HCT116 (cell line): ENCODE results near the gene SORT1. TPM values are rescaled to one million over a fixed set of nuclear protein-coding genes. Genes with fewer than 3 reads are reported as not detected.

Source experiments
- ATAC-seq: fragments of 200-7000 bp; cut with Tn5 transposase; 2 replicates; pipeline ENCODE4 v1.9.1; 2020; ENCODE audit warnings: mild to moderate bottlenecking, moderate library complexity
- BruUV-seq: library from RNA; stranded (reverse); fragments of 400-500 nt; replicated peaks from 2 replicates; lab custom pipeline; 2021; lab: Mats Ljungman, UMichigan
- CTCF ChIA-PET: fragments of 300-600 bp; sonication (Branson Sonifier 250); formaldehyde crosslinking; loops from one replicate; lab custom pipeline; 2021; ENCODE audit warnings: antibody characterized with exemption; lab: Charles Lee
- POLR2A ChIA-PET: fragments of 300-600, 350-600 bp; sonication (Branson Sonifier 250); formaldehyde crosslinking; loops from one replicate; lab custom pipeline; 2021; ENCODE audit warnings: antibody characterized with exemption; lab: Charles Lee
- RAD21 ChIA-PET, 2 experiments: fragments of 300-600 bp; sonication (Branson Sonifier 250); formaldehyde crosslinking; loops; one replicate each; lab custom pipeline; 2023; ENCODE audit warnings: low total read pairs in 2 of 2; ENCODE audit not compliant: uncharacterized antibody in 2 of 2, unreplicated experiment in 2 of 2, low non-redundant PET in 1 of 2; lab: Charles Lee
- DNase-seq: peaks from one replicate; pipeline ENCODE4 v3.0.0-alpha.2; 2010; ENCODE audit warnings: low read depth, low spot score
- H2AFZ ChIP-seq: fragments of 200-600 bp; shearing (Covaris generic), sonication (generic); 2 replicates; pipeline ENCODE4 v1.6.1; 2017; ENCODE audit warnings: low read depth, mixed run types, mixed read lengths, antibody characterized with exemption, low read length; ENCODE audit not compliant: poor library complexity, severe bottlenecking
- H3K27ac ChIP-seq: 2 replicates; pipeline ENCODE4 v1.5.1; 2012; ENCODE audit warnings: low read depth, low read length
- H3K27me3 ChIP-seq: fragments of 200-600 bp; sonication (generic); 2 replicates; pipeline ENCODE4 v1.6.1; 2016; ENCODE audit warnings: mixed run types, low read length, mixed read lengths; ENCODE audit not compliant: insufficient read depth
- H3K36me3 ChIP-seq, 2 experiments: fragments of 200-500 bp in 1 of 2; fragments of 200-600 bp in 1 of 2; sonication (Bioruptor generic) in 1 of 2; sonication (generic) in 1 of 2; 2 replicates each; pipeline versions ENCODE4 v1.5.1 to v1.6.1; 2014 to 2016; ENCODE audit warnings: low read length in 2 of 2, inconsistent platforms in 1 of 2, mixed read lengths in 1 of 2, mixed run types in 1 of 2; ENCODE audit not compliant: insufficient read depth in 2 of 2, control insufficient read depth in 1 of 2
- H3K4me1 ChIP-seq, 2 experiments: fragments of 200-600 bp in 1 of 2; sonication (generic) in 1 of 2; 2 replicates each; pipeline versions ENCODE4 v1.5.1 to v1.6.1; 2012 to 2017; ENCODE audit warnings: low read length in 2 of 2, inconsistent platforms in 1 of 2, mild to moderate bottlenecking in 1 of 2, mixed read lengths in 1 of 2, mixed run types in 1 of 2, moderate library complexity in 1 of 2; ENCODE audit not compliant: insufficient read depth in 2 of 2, control insufficient read depth in 1 of 2
- H3K4me2 ChIP-seq: fragments of 200-600 bp; sonication (generic); 2 replicates; pipeline ENCODE4 v1.6.1; 2017; ENCODE audit warnings: mixed run types, low read length, mixed read lengths
- H3K4me3 ChIP-seq, 2 experiments: fragments of 200-600 bp in 1 of 2; sonication (generic) in 1 of 2; replicated peaks in 1 of 2; 2 replicates each; pipeline ENCODE4 v1.5.1; 2011 to 2016; ENCODE audit warnings: low read length in 2 of 2, control low read depth in 1 of 2, low read depth in 1 of 2, mild to moderate bottlenecking in 1 of 2, mixed read lengths in 1 of 2, mixed run types in 1 of 2
- H3K79me2 ChIP-seq: fragments of 200-600 bp; sonication (generic); 2 replicates; pipeline ENCODE4 v1.6.1; 2017; ENCODE audit warnings: mild to moderate bottlenecking, mixed run types, low read length, moderate library complexity, mixed read lengths; ENCODE audit not compliant: insufficient read depth
- H3K9ac ChIP-seq: fragments of 200-600 bp; sonication (generic); 2 replicates; pipeline ENCODE4 v1.6.1; 2016; ENCODE audit warnings: low read length, mixed read lengths
- H3K9me2 ChIP-seq: fragments of 200-600 bp; sonication (generic), shearing (Covaris generic); 2 replicates; pipeline ENCODE4 v1.6.1; 2017; ENCODE audit warnings: mixed run types, mild to moderate bottlenecking, moderate library complexity; ENCODE audit not compliant: insufficient read depth
- H3K9me3 ChIP-seq, 2 experiments: fragments of 200-500 bp in 1 of 2; fragments of 200-600 bp in 1 of 2; sonication (Bioruptor generic) in 1 of 2; sonication (generic) in 1 of 2; 2 replicates each; pipeline ENCODE4 v1.6.1; 2014 to 2017; ENCODE audit warnings: low read length in 2 of 2, mixed read lengths in 2 of 2, inconsistent platforms in 1 of 2, low read depth in 1 of 2, mild to moderate bottlenecking in 1 of 2, mixed run types in 1 of 2, moderate library complexity in 1 of 2; ENCODE audit not compliant: control insufficient read depth in 1 of 2, insufficient read depth in 1 of 2
- H4K20me1 ChIP-seq: fragments of 200-600 bp; sonication (generic), shearing (Covaris generic); 2 replicates; pipeline ENCODE4 v1.6.1; 2017; ENCODE audit warnings: mixed run types, mild to moderate bottlenecking, moderate library complexity; ENCODE audit not compliant: insufficient read depth
- CTCF ChIP-seq, 3 experiments: fragments of 200-600 bp in 1 of 3; sonication (generic) in 1 of 3; IDR thresholded peaks in 2 of 3; conservative IDR thresholded peaks in 1 of 3; 2 replicates each; pipeline ENCODE4 v1.5.1; 2012 to 2017; ENCODE audit warnings: low read depth in 2 of 3, low read length in 2 of 3, antibody characterized with exemption in 1 of 3, borderline replicate concordance in 1 of 3, control low read depth in 1 of 3, mild to moderate bottlenecking in 1 of 3, mixed read lengths in 1 of 3, mixed run types in 1 of 3, moderate library complexity in 1 of 3; ENCODE audit not compliant: insufficient read depth in 1 of 3
- EGR1 ChIP-seq: IDR thresholded peaks from 2 replicates; pipeline ENCODE4 v1.6.1; 2012; ENCODE audit warnings: low read depth
- FOSL1 ChIP-seq: IDR thresholded peaks from 2 replicates; pipeline ENCODE4 v1.6.1; 2012; ENCODE audit warnings: low read depth
- MAX ChIP-seq: IDR thresholded peaks from 2 replicates; pipeline ENCODE4 v1.6.1; 2012
- RAD21 ChIP-seq: IDR thresholded peaks from 2 replicates; pipeline ENCODE4 v1.6.1; 2012; ENCODE audit warnings: low read depth, mild to moderate bottlenecking
- SP1 ChIP-seq: IDR thresholded peaks from 2 replicates; pipeline ENCODE4 v1.6.1; 2012; ENCODE audit warnings: low read depth
- SRF ChIP-seq: IDR thresholded peaks from 2 replicates; pipeline ENCODE4 v1.6.1; 2012; ENCODE audit warnings: low read depth
- YY1 ChIP-seq: IDR thresholded peaks from 2 replicates; pipeline ENCODE4 v1.6.1; 2011; ENCODE audit warnings: low read length, low read depth, moderate library complexity, mild to moderate bottlenecking; ENCODE audit not compliant: insufficient replicate concordance; ENCODE audit errors: extremely low read depth
- ZBTB33 ChIP-seq: IDR thresholded peaks from 2 replicates; pipeline ENCODE4 v1.6.1; 2011; ENCODE audit warnings: mild to moderate bottlenecking, low read length, moderate library complexity; ENCODE audit not compliant: insufficient replicate concordance; ENCODE audit errors: extremely low read depth
- ZFX ChIP-seq: fragments of 450-650 bp; IDR thresholded peaks from 2 replicates; pipeline ENCODE4 v1.6.1; 2017
- intact Hi-C: fragments of 100-400 bp; cut with micrococcal nuclease; formaldehyde crosslinking; loops from 2 replicates; pipeline ENCODE4 v1.10.0; 2022
- total RNA-seq: library from RNA; stranded (reverse); gene quantifications from one replicate; pipeline ENCODE4 v1.2.1, GENCODE V29; 2021; ENCODE audit not compliant: unreplicated experiment

Gene SORT1
- total RNA-seq, 1 experiment from 2014 or later: 20.2 TPM

GRCh38 chr1:109300650-109301151 is 97.0 kb downstream of the SORT1 start (continued):
- TF ChIP-seq ZBTB33 (no peak), FOSL1 (no peak)

- Histone ChIP-seq H3K4me2 (no peak overlapping the region), H3K4me3 (no peak overlapping the region), H3K9me3 (no peaks in the 10 kb centered on the region), H3K79me2 (no peaks in the 10 kb centered on the region), H3K9me2 (no peaks in the 10 kb centered on the region), H3K36me3 (no peaks in the 10 kb centered on the region), H2AFZ (no peak overlapping the region), H3K27me3 (peaks cover 4% of the 10 kb centered on the region; the same call in 1 of the 2 replicates), H4K20me1 (no peaks in the 10 kb centered on the region), H3K9ac (no peak overlapping the region), H3K27ac (no peak overlapping the region), H3K4me1 (peaks cover 6 to 10% of the 10 kb centered on the region in 2 experiments; a peak in 3 of 4 replicates)
- intact Hi-C loops: no loop called here
- RAD21 ChIA-PET: no interaction called here
- POLR2A ChIA-PET: no interaction called here
- CTCF ChIA-PET: no interaction called here
- DNase-seq: no peak
- ATAC-seq: no peak
- no peak for TF ChIP-seq ZFX
- TF ChIP-seq SP1: no peak
- TF ChIP-seq EGR1: no peak
- no peak for TF ChIP-seq MAX
- no peak for TF ChIP-seq ZBTB33
- no peak for TF ChIP-seq SRF
- no peak for TF ChIP-seq CTCF (IDR thresholded peaks at IDR 0.05 in 2 of 3, conservative IDR thresholded peaks at IDR 0.05 in 1 of 3; ENCODE audit: borderline replicate concordance in 1 of 3, insufficient read depth in 1 of 3, low read depth in 2 of 3, low read length in 2 of 3)
- TF ChIP-seq RAD21: no peak
- TF ChIP-seq YY1: no peak
- no TSS peak for BruUV-seq
Measured at GRCh38 chr1:109299558-109300343, 98.0 kb downstream of the SORT1 start.
